GM12864 (cell line): Measurements from ENCODE around the gene ATF3.

Experiments
- DNase-seq: peaks from one replicate; pipeline ENCODE4 v3.0.0-alpha.2; 2011; ENCODE audit warnings: low read depth
- H3K4me3 ChIP-seq: 2 replicates; pipeline ENCODE4 v1.5.1; 2011; ENCODE audit warnings: mild to moderate bottlenecking, low read depth, low read length, control low read depth
- TF ChIP-seq, protein P1 (sequence below): IDR thresholded peaks from 2 replicates; pipeline ENCODE4 v1.5.1; 2011; ENCODE audit warnings: low read depth, mild to moderate bottlenecking, moderate library complexity, low read length, control low read depth, inconsistent platforms; ENCODE audit errors: missing control alignments

ATF3 gene

GRCh38 chr1:212670301-212670700 is 61.7 kb downstream of the ATF3 start:
- H3K4me3 ChIP-seq, result no peak overlapping the region
- no peak for DNase-seq
- TF ChIP-seq, protein P1, sequence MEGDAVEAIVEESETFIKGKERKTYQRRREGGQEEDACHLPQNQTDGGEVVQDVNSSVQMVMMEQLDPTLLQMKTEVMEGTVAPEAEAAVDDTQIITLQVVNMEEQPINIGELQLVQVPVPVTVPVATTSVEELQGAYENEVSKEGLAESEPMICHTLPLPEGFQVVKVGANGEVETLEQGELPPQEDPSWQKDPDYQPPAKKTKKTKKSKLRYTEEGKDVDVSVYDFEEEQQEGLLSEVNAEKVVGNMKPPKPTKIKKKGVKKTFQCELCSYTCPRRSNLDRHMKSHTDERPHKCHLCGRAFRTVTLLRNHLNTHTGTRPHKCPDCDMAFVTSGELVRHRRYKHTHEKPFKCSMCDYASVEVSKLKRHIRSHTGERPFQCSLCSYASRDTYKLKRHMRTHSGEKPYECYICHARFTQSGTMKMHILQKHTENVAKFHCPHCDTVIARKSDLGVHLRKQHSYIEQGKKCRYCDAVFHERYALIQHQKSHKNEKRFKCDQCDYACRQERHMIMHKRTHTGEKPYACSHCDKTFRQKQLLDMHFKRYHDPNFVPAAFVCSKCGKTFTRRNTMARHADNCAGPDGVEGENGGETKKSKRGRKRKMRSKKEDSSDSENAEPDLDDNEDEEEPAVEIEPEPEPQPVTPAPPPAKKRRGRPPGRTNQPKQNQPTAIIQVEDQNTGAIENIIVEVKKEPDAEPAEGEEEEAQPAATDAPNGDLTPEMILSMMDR, result no peak
